Tibial artery (tissue), 4 donors: ENCODE results near the gene SUV39H2.

Experiments
- DNase-seq, 2 donors: peaks; one replicate each; pipeline ENCODE4 v3.0.0-alpha.2; 2019
- H3K27ac ChIP-seq, 2 donors: fragments of 200-600 bp; sonication (generic) in 1 of 2; 1 replicate in 1 of 2; 2 replicates in 1 of 2; pipeline ENCODE4 v1.5.1; 2018 to 2019; ENCODE audit warnings: mild to moderate bottlenecking in 1 of 2
- H3K27me3 ChIP-seq, 2 donors: fragments of 200-600 bp; sonication (generic) in 1 of 2; one replicate each; pipeline versions ENCODE4 v1.5.1 to v1.6.0; 2016 to 2019
- H3K36me3 ChIP-seq, 3 donors: fragments of 200-600 bp; sonication (generic) in 2 of 3; one replicate each; pipeline ENCODE4 v1.5.1; 2016 to 2019; ENCODE audit warnings: mild to moderate bottlenecking in 2 of 3
- H3K4me1 ChIP-seq, 4 donors: fragments of 200-600 bp; sonication (generic) in 2 of 4; 1 replicate in 3 of 4; 2 replicates in 1 of 4; pipeline ENCODE4 v1.5.1; 2016 to 2019
- H3K4me3 ChIP-seq, 2 donors: fragments of 200-600 bp; sonication (generic) in 1 of 2; 1 replicate in 1 of 2; 2 replicates in 1 of 2; pipeline ENCODE4 v1.5.1; 2018 to 2019; ENCODE audit warnings: mild to moderate bottlenecking in 2 of 2
- H3K9me3 ChIP-seq, 3 donors: fragments of 200-600 bp; sonication (generic) in 1 of 3; one replicate each; pipeline ENCODE4 v1.5.1; 2016 to 2019
- intact Hi-C: fragments of 100-400 bp; cut with DNase I; formaldehyde crosslinking; loops from one replicate; pipeline ENCODE4 v1.15.0; 2023; ENCODE audit warnings: low total_unique reads
- TF ChIP-seq, protein P1 (sequence below), 2 experiments: fragments of 200-600 bp in 1 of 2; fragments of 450-650 bp in 1 of 2; IDR thresholded peaks; one replicate each; pipeline ENCODE4 v1.5.1; 2017 to 2019; ENCODE audit warnings: antibody characterized with exemption in 2 of 2, mild to moderate bottlenecking in 1 of 2, moderate library complexity in 1 of 2

Gene SUV39H2

DNA sequence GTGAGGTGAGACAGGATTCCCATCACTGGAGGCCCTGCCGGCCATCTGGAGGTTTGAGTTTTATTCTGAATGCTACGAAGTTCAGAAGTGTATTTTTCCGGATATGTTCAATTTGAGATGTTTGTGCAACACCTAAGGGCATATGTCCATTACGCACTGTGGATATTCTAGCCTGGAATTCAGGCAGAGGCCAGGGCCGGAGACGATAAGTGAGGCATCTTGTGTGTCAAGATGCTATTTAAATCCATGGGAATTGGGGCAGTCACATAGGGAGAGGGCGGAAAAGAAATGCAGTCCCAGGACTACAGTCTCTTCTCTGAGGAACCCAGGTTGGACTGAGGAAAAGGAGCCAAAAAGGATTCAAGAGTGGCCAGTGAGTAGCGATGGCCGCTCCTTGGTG is 1.9 kb upstream of the SUV39H2 start:
- no peaks in the 10 kb centered on the region for H3K9me3 ChIP-seq
- H3K4me1 ChIP-seq = peaks cover 0 to 25% (median 12%) of the 10 kb centered on the region in 4 donors
- intact Hi-C loops = loop anchor here (5.0 kb wide), 1 partner anchor 39 kb away; the partner anchor contains the start of genes CDNF, HSPA14 and MSANTD7
- H3K27me3 ChIP-seq = no peaks in the 10 kb centered on the region
- peak overlapping the region in 1 of 2 donors; percentile 94 for H3K27ac ChIP-seq
- TF ChIP-seq, protein P1, sequence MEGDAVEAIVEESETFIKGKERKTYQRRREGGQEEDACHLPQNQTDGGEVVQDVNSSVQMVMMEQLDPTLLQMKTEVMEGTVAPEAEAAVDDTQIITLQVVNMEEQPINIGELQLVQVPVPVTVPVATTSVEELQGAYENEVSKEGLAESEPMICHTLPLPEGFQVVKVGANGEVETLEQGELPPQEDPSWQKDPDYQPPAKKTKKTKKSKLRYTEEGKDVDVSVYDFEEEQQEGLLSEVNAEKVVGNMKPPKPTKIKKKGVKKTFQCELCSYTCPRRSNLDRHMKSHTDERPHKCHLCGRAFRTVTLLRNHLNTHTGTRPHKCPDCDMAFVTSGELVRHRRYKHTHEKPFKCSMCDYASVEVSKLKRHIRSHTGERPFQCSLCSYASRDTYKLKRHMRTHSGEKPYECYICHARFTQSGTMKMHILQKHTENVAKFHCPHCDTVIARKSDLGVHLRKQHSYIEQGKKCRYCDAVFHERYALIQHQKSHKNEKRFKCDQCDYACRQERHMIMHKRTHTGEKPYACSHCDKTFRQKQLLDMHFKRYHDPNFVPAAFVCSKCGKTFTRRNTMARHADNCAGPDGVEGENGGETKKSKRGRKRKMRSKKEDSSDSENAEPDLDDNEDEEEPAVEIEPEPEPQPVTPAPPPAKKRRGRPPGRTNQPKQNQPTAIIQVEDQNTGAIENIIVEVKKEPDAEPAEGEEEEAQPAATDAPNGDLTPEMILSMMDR (IDR thresholded peaks at IDR 0.05) = no peak
- no peak overlapping the region for H3K4me3 ChIP-seq
- no peak for DNase-seq
- peaks cover 0 to 5% (median 0%) of the 10 kb centered on the region in 3 donors for H3K36me3 ChIP-seq

DNA sequence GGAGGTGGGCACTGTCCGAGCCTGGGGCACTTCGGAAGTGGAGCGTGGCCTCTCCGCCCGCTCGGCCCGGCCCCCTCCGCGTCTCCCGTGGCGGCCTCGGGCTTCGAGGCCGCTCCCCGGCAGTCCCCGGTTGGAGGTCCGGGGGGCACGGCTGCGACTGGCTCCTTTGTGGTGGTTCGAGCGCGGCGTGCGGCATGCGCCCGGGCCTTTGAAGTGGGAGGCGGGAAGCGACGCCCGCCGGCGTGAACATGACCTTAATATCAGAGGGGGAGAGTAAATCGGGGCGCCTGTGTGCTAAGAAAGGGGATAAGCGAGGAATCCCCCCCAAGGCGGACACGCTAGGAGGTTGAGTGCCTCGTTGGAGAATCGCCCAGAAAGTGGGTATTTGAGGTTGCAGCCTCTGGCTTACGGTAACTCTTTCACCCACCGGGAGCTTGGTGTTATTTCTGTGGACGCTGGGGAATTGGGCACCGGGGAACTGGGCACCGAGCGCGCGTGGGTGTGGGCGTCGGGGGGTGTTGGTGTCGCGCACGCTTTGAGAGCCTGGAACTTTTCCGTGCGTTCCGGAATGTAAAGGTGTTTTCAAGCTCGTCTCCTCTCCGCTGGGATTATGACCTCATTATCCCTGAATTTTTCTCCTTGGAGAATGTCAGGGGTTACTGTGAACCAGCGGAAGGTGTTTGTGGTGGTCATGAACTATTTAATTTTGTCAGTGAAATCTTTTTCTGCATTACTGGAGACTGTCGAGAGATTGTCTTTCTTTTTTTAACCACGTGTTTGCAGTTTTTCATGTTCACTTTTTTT is 660 bp downstream of the SUV39H2 start:
- DNase-seq = peak in 1 of 2 donors; percentile 29

DNA sequence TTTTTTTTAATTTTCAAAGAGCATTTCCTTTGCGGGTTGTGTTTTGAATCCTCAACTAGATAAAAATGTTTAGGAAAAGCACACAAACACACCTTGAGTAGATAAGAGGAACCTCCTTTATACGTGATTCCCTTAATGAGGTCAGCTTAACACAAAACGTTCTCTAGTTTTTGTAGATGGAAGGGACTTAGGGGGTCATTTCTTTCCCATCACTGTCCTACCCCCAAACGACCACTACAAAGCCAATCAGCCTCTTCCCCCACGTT is 1.2 kb downstream of the SUV39H2 start:
- intact Hi-C loops = loop anchor here (5.0 kb wide), 1 partner anchor 43 kb away; the partner anchor contains the start of genes CDNF, HSPA14 and MSANTD7
- Histone ChIP-seq H3K27me3 (no peaks in the 10 kb centered on the region), H3K9me3 (no peaks in the 10 kb centered on the region), H3K27ac (no peak overlapping the region), H3K4me1 (peaks cover 0 to 25% (median 12%) of the 10 kb centered on the region in 4 donors), H3K36me3 (no peaks in the 10 kb centered on the region), H3K4me3 (peak overlapping the region; percentile 97 to 99)
- TF ChIP-seq, protein P1 (IDR thresholded peaks at IDR 0.05) = no peak
- no peak for DNase-seq

More for the DNA sequence above, 660 bp downstream of the SUV39H2 start:
- Histone ChIP-seq H3K4me1 (peaks cover 0 to 25% (median 12%) of the 10 kb centered on the region in 4 donors), H3K36me3 (no peaks in the 10 kb centered on the region), H3K27me3 (no peaks in the 10 kb centered on the region), H3K9me3 (no peaks in the 10 kb centered on the region), H3K4me3 (peak overlapping the region; percentile 97 to 99), H3K27ac (peak overlapping the region; percentile 92 to 94)
- TF ChIP-seq, protein P1 (IDR thresholded peaks at IDR 0.05) = no peak
- intact Hi-C loops = loop anchor here (5.0 kb wide), 1 partner anchor 42 kb away; the partner anchor contains the start of genes CDNF, HSPA14 and MSANTD7

DNA sequence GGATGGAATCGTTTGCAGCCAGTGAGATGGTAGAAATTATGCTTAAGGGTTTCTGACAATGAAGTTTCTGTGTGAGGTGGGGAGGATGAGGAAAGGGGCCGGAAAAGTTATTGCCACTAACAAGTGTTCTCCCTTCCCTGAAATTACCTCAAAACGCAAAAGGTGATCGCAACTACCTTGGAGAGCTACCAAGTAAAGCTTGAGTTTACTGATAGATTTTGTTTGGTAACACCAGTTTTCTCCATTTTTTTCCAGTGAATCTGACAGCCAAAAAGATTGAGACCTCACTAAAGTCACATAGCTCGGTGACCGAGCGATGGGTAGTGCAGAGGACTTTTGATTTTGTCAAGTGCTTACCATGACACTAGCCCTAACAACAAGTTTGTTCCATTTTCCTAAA is 1.6 kb downstream of the SUV39H2 start:
- TF ChIP-seq, protein P1 (IDR thresholded peaks at IDR 0.05) = no peak
- Histone ChIP-seq H3K27me3 (no peaks in the 10 kb centered on the region), H3K9me3 (no peaks in the 10 kb centered on the region), H3K4me1 (peaks cover 0 to 25% (median 12%) of the 10 kb centered on the region in 4 donors), H3K27ac (no peak overlapping the region), H3K36me3 (no peaks in the 10 kb centered on the region), H3K4me3 (no peak overlapping the region)
- intact Hi-C loops = no loop called here
- DNase-seq = no peak

DNA sequence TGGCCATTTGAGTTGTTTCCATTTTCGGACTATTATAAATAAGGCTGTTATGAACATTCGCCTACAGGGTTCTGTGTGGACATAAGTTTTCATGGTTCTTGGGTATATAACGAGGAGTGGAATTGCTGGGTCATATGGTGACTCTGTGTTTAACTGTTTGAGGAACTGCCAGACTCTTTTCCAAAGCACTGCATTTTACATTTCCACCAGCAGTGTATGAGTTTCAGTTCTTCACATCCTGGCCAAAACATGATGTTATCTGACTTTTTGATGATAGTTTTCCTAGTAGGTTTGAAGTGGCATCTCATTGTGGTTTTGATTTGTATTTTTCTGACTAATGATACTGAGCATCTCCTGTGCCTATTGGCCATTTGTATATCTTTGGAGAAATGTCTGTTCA is 5.4 kb downstream of the SUV39H2 start:
- no peaks in the 10 kb centered on the region for H3K36me3 ChIP-seq
- intact Hi-C loops = no loop called here
- no peak overlapping the region for H3K27ac ChIP-seq
- no peaks in the 10 kb centered on the region for H3K9me3 ChIP-seq
- no peak overlapping the region for H3K4me3 ChIP-seq
- peaks cover 0 to 11% (median 7%) of the 10 kb centered on the region in 4 donors for H3K4me1 ChIP-seq
- no peak for DNase-seq
- no peaks in the 10 kb centered on the region for H3K27me3 ChIP-seq
- TF ChIP-seq, protein P1 (IDR thresholded peaks at IDR 0.05) = no peak
